Measurements from ENCODE around the gene SCAPER. TPM values are rescaled to one million over a fixed set of nuclear protein-coding genes. Genes with fewer than 3 reads are reported as not detected.

The SCAPER gene
- total RNA-seq, 4 donors from 2014 or later: 29.9 to 86.6 (median 45.6) TPM

- H3K4me1 ChIP-seq: no peaks in the 10 kb centered on the region
- no peak for DNase-seq
- no peak overlapping the region for H3K4me3 ChIP-seq
- H3K9me3 ChIP-seq: no peaks in the 10 kb centered on the region
- no peaks in the 10 kb centered on the region for H3K36me3 ChIP-seq
- H3K27me3 ChIP-seq: no peaks in the 10 kb centered on the region
- no peak overlapping the region for H3K27ac ChIP-seq
- no peak for TF ChIP-seq CTCF (IDR thresholded peaks at IDR 0.05)
- no peak for TF ChIP-seq POLR2A (IDR thresholded peaks at IDR 0.05)
Measured at GRCh38 chr15:76363251-76363650, 541.9 kb downstream of the SCAPER start.

GRCh38 chr15:76360416-76360815 lies 544.7 kb downstream of the SCAPER start:
- Histone ChIP-seq H3K27me3 (no peaks in the 10 kb centered on the region), H3K36me3 (no peaks in the 10 kb centered on the region), H3K27ac (no peak overlapping the region), H3K4me3 (no peak overlapping the region), H3K4me1 (no peaks in the 10 kb centered on the region), H3K9me3 (no peaks in the 10 kb centered on the region)
- no peak for TF ChIP-seq POLR2A (IDR thresholded peaks at IDR 0.05)
- TF ChIP-seq CTCF (IDR thresholded peaks at IDR 0.05): no peak
- no peak for DNase-seq

- H3K27me3 ChIP-seq: no peaks in the 10 kb centered on the region
- TF ChIP-seq CTCF (IDR thresholded peaks at IDR 0.05) (no peak), POLR2A (IDR thresholded peaks at IDR 0.05) (no peak)
- no peaks in the 10 kb centered on the region for H3K4me1 ChIP-seq
- H3K9me3 ChIP-seq: no peaks in the 10 kb centered on the region
- no peak overlapping the region for H3K4me3 ChIP-seq
- H3K36me3 ChIP-seq: no peaks in the 10 kb centered on the region
- DNase-seq: no peak
- no peak overlapping the region for H3K27ac ChIP-seq
Measured at GRCh38 chr15:76359152-76359551, 546.0 kb downstream of the SCAPER start.

DNA sequence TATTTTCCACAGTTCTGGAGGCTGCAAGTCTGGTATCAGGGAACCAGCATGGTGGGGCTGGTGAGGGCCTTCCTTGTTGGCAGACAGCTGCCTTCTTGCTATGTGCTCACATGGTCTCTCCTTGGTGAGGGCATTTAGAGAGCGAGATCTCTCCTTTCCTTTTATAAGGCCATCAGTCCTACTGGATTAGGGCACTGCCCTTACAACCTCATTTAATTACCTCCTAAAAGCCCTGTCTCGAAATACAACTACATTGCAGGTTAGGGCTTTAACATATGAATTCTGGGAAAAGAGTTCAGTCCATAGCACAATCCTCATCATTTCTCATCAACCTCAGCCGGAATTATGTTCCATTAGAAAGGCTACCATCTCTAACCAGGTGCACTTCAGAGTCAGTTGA lies 546.7 kb downstream of the SCAPER start:
- H3K27me3 ChIP-seq: no peaks in the 10 kb centered on the region
- no peak overlapping the region for H3K4me3 ChIP-seq
- no peaks in the 10 kb centered on the region for H3K9me3 ChIP-seq
- no peaks in the 10 kb centered on the region for H3K4me1 ChIP-seq
- no peak for DNase-seq
- TF ChIP-seq POLR2A (IDR thresholded peaks at IDR 0.05) (no peak), CTCF (IDR thresholded peaks at IDR 0.05) (no peak)
- no peak overlapping the region for H3K27ac ChIP-seq
- no peaks in the 10 kb centered on the region for H3K36me3 ChIP-seq

DNA sequence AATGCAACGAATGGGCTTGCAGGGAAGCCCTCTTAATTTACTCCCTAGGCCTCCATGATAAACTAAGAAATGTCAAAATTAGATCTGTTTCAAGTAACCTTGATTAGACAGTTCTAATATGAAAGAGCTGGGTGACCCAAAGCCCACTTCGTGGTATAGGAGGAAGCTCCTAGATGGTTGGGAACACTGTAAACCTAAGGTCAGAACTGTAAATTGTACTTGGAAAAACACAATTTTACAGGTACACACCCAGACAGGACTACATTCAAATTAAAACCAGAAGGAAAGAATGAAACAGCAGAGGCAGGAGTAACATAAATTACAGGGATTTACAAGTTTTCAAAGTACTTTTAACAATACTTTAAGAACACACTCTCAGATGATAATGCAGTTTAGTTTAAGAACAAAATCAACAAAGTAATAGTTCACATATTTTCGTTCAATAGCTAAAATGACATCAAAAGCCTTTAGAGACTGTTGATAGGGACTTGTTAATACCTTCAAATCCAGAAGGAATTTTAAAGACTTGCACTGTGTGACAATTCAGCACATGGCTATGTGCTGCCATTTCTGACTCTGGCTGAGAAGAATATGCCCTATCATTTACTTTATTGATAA lies 550.2 kb downstream of the SCAPER start:
- DNase-seq: no peak
- TF ChIP-seq CTCF (IDR thresholded peaks at IDR 0.05): no peak
- no peak for TF ChIP-seq POLR2A (IDR thresholded peaks at IDR 0.05)
- H3K27ac ChIP-seq: no peak overlapping the region

GRCh38 chr15:76353903-76354302 lies 551.2 kb downstream of the SCAPER start:
- no peaks in the 10 kb centered on the region for H3K36me3 ChIP-seq
- no peaks in the 10 kb centered on the region for H3K9me3 ChIP-seq
- DNase-seq: no peak
- no peak overlapping the region for H3K27ac ChIP-seq
- no peak overlapping the region for H3K4me3 ChIP-seq
- no peaks in the 10 kb centered on the region for H3K27me3 ChIP-seq
- H3K4me1 ChIP-seq: no peaks in the 10 kb centered on the region
- TF ChIP-seq CTCF (IDR thresholded peaks at IDR 0.05) (no peak), POLR2A (IDR thresholded peaks at IDR 0.05) (no peak)

More for the DNA sequence above, 550.2 kb downstream of the SCAPER start:
- no peaks in the 10 kb centered on the region for H3K9me3 ChIP-seq
- H3K36me3 ChIP-seq: no peaks in the 10 kb centered on the region
- H3K4me3 ChIP-seq: no peak overlapping the region
- no peaks in the 10 kb centered on the region for H3K4me1 ChIP-seq
- no peaks in the 10 kb centered on the region for H3K27me3 ChIP-seq

All from Peyer's patch (tissue), 4 donors.